Measurements from ENCODE around the gene DNAJB13.
"Not testable (repeated sequence)": the region's sequence is repeated elsewhere in the genome, so short reads cannot be mapped to it uniquely, and the experiment has no call there.

Gene DNAJB13, protein sequence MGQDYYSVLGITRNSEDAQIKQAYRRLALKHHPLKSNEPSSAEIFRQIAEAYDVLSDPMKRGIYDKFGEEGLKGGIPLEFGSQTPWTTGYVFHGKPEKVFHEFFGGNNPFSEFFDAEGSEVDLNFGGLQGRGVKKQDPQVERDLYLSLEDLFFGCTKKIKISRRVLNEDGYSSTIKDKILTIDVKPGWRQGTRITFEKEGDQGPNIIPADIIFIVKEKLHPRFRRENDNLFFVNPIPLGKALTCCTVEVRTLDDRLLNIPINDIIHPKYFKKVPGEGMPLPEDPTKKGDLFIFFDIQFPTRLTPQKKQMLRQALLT

DNA sequence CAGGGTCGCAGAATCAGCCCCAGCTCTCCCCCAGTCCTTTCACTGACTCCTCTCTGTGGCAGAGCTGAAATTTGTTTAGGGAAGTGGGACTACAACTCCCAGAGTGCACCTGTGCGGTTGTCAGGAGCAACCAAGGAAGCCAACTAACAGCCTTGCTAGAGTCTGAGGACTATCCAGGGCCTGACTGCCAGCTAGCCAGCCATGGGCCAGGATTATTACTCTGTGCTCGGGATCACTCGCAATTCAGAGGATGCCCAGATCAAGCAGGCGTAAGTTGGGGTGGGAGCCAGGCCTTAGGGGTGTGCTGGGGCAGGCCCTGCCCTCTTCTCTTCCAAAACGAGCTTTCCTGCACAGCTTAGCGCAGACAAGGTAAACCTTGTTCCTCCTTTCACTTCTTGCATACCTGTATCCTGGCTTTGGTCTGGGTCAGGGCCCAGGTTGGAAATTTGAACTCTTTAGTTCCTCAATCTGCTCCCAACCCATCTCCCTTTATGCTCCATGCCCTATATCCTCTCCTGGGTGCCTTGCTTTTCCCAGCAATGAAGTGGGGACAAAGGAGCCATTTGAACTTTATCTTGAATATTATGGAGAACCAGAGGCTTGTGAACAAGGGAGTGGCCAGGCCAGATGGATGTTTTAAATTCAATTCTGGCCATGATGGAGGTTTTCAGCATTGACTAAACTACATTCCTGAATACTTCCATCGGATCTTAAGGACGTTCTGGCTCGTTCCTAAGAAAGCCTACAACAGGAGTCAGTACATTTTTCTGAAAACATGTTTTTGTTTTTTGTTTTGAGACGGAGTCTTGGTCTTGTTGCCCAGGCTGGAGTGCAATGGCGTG is at the start of gene DNAJB13:
Gene DNAJB13, plus strand, starts transcription at position 158 of the 842 bp plus-strand sequence. Its CDS starts 44 bp downstream, at position 202.
- DNase-seq: no peak

DNA sequence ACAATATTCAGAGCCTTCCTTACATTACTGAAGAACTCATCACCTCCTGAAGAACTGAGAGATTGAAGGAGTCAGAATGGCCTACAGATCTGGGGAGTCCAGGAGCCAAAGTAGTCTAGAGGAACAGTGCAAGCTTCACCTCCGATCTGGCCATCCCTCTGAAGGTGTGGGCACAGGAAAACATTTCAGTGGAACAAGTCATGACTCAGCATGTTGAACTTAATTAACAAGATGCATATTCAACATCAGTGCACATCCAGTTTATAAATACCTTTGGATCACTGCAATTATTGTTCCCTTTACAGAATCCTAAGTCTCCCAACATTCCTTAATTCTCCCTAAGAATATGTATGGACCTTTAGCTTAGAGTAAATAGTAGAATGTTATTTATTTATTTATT is 48.5 kb upstream of the DNAJB13 start:
- no peak for DNase-seq

DNA sequence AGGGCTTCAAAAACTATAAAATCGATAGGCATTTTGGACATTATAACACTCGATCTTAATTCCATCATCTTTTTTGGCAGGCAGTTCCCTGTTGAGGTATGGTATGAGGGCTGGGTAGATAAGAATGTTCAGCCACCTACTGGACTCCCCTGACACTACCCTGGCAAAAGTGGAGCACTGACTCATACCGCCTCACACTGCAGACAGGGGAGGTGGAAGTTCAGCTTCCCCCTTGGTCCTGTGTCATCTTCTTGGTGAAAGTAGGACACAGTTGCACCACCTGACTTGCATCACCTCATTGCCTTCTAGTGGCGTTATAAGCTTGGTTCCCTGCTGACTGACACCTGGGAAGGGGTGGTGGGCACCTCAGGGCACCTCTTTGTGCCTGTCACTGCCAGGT is 43.6 kb upstream of the DNAJB13 start:
- DNase-seq: peak; percentile 55

DNA sequence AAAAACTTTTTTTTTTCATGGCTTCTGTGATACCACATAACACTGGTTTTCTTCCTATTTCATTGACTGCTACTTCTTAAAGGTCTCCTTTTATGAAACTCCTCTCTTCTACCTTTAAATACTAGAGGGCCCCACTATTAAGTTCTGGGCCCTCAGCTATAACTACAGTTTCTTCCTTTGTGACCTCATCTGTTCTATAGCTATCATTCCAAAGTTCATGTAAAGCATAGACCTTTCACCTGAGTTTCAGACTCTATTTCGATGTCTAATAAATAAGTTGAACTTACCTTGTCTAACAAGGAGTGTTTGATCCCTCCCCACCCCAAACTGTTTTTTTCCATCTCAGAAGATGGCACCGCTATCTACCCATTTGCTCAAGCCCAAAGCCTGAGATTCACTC is 38.8 kb upstream of the DNAJB13 start:
- no peak for DNase-seq

DNA sequence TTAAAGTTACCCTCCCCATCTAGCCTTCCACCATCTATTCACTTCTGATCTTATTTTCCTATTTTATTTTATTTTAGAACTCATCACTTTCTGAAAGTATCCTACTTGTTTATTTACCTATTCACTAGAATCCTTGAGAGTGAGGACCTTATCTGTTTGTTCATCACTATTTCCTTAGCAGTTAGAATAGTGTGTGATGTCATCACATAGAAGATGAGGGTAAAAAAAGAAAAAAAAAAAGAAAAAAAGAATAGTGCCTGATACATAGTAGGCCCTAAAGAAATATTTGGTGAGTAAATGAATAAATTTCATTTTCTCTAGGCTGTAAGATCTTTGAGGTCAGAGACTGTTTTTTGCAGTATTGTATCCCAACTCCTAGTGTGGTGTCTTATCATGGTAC is 37.4 kb upstream of the DNAJB13 start:
- no peak for DNase-seq

DNA sequence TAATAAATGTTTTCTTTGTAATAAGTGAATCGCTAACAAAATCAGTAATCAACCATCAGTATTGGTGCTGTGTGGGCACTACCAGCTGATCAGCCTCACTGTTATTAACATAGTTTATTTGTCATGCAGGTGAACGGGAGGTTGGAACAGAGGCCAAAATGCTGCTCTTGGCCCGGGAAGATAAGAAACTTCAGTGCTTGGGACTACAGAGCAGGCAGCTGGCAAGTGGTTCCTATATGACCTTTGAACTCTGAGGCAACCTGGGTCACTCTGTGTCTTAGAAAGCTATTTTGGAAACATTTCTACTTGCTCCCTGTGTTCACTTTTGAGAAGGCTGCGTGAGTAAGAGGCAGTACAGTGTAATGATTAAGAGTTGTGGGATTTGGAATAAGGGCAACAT is 36.5 kb upstream of the DNAJB13 start:
- no peak for DNase-seq

DNA sequence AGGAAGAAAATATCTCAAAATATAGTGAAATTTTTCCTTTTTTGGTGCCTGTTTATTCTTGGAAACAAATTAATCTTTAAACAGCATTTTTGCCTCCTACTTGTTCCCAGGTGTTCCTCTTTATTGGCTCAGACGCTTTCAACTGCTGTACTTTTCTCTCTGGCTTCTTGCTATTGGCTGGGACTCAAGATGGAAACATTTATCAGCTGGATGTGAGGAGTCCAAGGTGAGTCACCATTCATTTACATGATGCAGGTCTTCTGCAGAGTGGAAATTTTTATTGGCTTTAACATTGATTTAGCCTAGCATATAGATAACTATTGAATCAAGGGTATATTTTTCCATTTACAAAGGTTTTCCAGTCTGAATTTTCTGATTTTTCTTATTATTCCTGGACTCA is 34.4 kb upstream of the DNAJB13 start:
- no peak for DNase-seq

DNA sequence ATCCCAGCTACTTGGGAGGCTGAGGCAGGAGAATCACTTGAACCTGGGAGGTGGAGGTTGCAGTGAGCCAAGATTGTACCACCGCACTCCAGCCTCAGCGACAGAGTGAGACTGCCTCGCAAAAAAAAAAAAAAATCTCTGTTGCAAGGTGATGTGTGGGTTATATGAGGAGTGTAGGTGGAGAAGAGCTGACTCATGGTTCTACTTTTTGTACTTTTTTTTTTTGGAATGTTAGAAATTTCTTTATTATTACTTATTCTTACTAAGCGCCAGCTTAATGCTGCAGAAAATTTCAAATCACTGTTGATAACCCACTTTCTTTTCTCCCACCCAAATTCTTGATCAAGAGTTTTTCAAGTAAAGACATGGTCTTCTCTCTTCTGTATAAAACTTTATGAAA is 29.6 kb upstream of the DNAJB13 start:
- no peak for DNase-seq

DNA sequence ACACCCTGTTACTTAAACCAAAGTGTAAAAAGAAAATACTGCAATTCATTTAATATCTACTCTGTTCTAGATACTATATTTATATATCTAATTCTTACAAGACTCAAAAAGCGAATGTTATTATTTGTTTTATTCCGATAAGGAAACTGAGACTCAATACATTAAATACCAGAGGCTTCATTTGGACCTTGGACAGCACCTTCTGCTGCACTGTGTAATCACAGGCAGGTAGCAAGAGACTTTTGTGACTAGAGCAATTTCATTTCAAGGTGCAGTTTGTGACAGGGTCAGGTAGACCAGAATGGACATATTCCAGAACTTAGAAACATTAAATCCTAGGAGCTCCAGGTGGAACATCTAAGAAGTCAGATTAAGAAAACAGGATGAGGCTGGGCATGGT is 21.4 kb upstream of the DNAJB13 start:
- no peak for DNase-seq

DNA sequence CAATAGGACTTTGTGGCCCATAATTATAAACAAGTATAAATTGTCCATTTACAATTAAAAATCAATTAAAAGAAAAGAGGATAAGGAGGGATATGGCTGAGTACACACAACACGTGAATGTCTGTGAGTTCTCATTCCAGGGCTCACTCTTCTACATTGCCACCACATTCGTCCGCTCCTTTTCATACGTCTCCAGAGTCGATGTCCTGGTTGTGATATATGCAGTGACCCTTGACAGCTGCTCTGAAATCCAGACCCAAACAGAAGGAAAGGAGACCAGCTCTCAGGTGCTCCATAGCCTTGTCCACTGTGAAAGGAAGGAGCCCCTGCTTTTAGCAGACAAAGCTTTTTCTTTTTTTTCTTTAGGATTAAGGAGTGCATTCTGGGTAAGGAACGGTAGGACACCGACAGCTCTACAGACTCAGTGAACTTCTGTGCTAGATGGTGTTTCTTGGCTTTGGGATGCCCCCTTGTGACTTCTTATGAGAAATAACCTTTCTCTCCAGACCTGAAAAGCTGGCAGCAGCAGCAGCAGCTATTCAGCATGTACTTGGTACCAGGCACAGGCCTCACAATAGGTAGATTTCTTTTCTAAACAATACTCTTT is 19.7 kb upstream of the DNAJB13 start:
- no peak for DNase-seq

DNA sequence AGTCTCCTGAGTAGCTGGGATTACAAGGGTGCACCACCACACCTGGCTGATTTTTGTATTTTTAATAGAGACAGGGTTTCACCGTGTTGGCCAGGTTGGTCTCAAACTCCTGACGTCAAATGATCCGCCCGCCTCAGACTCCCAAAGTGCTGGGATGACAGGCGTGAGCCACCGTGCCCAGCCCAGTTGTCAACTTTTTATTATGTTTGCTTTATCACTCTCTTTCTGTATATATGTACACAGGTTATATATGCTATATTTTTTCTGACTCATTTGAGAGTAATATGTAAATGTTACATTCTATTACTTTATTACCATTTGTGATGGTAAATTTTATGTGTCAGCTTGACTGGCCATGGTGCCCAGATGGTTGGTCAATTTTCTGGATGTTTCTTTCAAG is 18.9 kb upstream of the DNAJB13 start:
- no peak for DNase-seq

DNA sequence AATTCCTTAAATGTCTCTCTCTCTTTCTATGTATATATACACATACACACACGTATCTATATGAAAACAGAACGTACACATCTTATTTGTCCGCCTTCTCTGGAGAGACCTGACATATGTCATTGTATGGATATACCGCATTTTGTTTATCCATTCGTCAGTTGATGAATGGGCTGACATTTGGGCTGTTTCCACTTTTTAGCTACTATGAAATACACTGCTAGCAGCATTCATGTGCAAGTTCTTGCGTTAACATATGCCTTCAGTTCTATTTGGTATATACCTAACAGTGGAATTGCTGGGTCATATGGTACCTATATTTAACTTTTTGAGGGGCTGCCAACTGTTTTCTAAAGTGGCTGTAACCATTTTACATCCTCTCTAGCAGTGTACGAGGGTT is 18.0 kb upstream of the DNAJB13 start:
- no peak for DNase-seq

DNA sequence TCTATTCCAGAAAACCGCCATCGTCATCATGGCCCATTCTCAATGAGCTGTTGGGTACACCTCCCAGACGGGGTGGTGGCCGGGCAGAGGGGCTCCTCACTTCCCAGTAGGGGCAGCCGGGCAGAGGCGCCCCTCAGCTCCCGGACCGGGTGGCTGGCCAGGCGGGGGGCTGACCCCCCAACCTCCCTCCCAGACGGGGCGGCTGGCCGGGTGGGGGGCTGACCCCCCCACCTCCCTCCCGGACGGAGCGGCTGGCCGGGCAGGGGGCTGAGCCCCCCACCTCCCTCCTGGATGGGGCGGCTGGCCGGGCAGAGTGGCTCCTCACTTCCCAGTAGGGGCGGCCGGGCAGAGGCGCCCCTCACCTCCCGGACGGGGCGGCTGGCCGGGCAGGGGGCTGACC is 14.8 kb upstream of the DNAJB13 start:
- not testable (repeated sequence) for DNase-seq

DNA sequence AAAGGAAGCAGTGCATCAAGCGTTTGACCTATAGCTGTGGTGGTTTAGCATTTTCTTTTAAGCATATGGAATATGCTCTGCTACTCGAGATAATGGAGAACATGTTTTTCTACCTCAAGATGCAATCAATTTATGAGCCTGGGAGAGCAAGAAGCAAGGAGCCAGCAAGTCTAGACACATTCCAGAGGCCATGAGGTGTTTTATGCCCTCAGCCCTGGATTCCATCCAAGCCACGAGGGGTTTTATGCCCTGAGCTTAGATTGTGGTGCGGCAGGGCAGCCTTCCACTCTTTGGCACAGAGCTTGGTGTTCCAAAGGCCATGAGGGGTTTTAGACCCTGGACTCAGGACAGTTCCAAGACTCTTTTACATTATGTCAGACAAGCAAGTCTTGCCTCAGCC is 11.7 kb upstream of the DNAJB13 start:
- no peak for DNase-seq

DNA sequence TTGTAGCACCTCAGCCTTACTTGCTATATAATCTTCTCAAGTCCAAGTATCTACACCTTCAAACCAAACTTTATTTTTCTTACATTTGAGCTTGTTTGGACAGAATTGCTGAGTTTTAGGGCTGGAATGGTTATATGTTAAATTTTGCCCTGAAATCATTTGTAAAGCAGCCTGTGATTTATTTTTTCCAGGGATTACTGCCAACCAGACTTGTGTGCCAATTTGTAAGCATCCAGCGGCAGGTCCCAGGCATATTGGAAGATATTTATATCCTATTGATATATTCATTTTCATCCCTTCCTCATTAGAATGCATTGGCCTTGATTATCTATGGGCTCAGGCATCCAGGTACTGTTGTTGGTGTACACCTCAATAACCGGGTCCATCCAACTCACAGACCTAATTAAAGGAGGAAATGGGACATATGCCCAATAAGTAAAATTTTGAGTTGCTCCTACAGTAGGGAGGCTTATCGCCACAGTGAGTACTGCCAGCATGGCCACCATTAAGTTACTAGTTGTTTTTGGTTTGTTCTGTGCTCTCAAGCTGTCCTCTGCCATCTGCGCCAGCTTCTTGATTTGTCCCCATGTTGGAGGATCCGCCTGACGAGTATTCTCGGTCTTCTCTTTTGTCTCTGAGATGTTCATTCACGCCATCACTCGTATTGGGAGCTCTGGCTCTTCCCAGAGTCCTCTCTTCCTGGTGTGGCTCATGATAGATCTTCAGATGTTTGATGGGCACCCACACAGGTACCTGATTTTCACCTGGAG is 9.8 kb upstream of the DNAJB13 start:
- DNase-seq: no peak

DNA sequence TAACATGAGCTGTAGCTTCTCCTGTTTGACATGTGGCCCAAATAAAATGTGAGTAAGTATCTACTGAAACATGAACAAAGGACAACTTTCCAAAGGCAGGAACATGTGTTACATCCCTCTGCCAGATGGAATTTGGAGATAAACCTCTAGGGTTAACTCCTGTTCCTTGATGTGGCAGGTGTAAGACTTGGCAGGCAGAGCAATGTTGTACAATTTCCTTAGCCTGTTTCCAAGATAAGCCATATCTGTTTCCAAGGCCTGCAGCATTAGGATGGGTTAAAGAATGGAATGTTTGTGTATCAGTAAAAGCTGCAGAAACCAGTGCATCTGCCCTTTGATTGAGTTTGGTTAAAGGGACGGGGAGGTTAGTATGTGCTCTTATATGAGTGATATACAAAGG is 8.8 kb upstream of the DNAJB13 start:
- DNase-seq: no peak

DNA sequence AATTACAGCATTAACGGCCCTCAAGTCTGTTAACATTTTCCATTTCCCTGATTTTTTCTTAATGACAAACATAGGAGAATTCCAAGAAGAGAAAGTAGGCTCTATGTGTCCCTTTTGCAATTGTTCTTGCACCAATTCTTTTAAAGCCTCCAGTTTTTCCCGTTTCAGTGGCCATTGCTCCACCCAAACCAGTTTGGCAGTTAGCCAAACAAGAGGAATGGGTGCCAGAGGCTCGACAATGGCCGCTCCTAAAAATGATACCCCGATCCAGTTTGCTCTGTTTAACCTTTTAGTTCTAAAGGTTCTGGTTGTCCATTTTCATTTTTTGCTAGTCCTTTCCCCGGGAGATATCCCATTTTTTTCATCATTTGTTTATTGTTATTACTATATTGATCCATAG is 6.7 kb upstream of the DNAJB13 start:
- no peak for DNase-seq

DNA sequence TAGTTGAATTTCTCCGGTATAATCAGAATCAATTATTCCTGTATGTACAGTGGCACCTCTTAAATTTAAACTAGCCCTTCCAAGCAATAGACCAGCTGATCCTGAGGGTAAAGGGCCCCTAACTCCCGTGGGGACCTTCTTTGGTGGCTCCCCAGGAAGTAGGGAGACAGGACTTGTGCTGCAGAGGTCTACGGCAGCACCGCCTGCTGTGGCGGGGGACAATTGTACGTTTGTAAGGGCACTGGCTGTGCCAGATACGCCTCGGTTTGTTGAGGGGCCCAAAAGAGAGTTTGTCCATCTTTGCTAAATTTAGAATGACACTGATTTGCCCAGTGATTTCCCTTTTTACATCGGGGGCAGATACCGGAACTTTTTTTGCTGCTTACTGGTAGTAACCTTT is 5.9 kb upstream of the DNAJB13 start:
- no peak for DNase-seq

DNA sequence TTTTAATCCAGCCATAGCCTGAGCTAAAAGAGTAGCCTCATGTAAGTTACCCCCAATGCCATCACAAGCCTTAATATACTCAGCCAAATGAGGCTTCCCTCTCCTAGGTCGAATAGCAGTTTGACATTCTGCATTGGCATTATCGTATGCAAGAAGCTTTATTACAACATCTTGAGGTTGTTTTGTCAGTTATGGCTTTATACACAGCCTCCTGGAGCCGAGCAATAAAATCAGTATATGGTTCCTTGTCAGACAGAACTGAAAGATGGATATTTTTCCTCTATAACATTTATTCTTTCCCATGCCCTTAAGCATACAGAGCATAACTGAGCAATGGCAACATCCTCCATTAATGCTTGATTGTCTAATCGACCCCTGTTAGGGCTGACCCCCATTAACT is 5.4 kb upstream of the DNAJB13 start:
- no peak for DNase-seq

DNA sequence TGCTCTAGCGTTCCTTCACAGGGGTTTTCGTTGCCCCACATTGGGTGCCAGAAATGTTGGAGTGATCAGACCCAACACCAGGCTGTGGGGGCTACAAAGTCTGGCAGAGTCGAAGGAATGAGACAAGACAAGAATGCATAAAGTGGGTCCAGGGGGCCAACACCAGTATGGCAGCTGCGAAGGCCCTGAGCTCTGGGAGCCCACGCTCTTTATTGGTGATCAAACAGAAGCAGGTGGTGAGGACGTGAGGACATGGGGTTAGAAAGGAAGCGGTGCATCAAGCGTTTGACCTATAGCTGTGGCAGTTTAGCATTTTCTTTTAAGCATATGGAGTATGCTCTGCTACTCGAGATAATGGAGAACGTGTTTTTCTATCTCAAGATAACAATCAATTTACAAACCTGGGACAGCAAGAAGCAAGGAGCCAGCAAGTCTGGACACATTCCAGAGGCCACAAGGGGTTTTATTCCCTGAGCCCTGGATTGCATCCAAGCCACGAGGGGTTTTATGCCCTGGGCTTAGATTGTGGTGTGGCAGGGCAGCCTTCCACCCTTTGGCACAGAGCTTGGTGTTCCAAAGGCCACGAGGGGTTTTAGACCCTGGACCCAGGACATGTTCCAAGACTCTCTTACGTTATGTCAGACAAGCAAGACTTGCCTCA is 3.9 kb upstream of the DNAJB13 start:
- DNase-seq: no peak

DNA sequence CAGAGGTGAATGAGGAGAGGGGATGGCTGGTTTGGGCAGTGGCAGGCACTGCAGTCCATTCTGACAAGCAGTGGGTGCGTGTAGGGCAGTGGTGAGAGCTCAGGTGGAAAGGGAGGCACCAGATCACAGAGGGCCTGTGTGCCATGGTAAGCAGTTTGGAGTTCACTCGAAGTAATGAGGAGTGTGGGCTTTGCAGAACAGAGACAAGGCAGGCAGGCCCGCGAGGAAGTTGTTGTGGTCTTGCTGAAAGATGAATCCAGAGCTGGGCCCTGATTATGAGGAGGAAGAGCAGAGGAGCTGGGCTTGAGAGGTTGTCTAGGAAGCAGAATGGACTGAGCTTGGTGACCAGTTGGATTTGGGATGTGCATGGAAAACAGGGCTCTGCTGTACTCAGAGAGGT is 1.6 kb upstream of the DNAJB13 start:
- DNase-seq: no peak

DNA sequence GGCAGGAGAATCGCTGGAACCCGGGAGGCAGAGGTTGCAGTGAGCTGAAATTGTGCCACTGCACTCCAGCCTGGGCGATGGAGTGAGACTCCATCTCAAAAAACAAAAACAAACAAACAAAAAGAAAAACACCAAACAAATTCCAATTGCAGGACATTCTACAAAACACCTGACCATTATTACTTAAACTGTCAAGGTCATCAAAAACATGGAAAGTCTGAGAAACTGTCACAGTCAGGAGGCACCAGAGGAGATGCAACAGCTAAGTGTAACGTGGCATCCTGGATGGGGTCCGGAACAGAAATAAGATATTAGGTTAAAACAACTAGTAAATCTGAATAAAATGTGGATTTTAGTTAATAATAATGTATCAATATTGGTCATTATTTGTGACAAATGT is 914 bp upstream of the DNAJB13 start:
- no peak for DNase-seq

DNA sequence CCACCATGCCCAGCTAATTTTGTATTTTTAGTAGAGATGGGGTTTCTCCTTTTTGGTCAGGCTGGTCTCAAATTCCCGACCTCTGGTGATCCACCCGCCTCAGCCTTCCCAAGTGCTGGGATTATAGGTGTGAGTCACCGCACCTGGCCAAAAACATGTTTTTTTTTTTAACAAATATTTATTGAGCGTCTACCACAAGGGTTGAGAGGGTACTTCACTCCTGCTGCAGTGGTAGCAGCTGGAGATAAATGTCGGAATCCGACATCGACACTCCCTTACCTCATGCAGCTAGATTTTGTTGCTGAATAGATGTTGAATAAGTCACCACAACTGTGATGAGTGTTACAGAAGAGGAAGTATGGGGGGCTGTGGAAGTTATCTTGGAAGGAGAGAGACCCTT is 971 bp downstream of the DNAJB13 start:
- no peak for DNase-seq
